ENCODE results near the gene CCNF. TPM values are rescaled to one million over a fixed set of nuclear protein-coding genes. Genes with fewer than 3 reads are reported as not detected.

The CCNF gene
- total and polyA plus RNA-seq, 2 of the 8 experiments (the other 6 are each of a cell fraction or from before 2014, with no cell fraction given), result 15.4 to 54.3 TPM

- peaks cover 0 to 3% (median 0%) of the 10 kb centered on the region in 4 experiments; a peak in 2 of 7 replicates for H3K27me3 ChIP-seq (replicated peaks in 1 of 4; ENCODE audit: control insufficient read depth in 3 of 4, extremely low read depth in 1 of 4, insufficient read depth in 3 of 4, low read length in 3 of 4)
- no peak overlapping the region for H4K5ac ChIP-seq (ENCODE audit: insufficient read length, low read depth, low read length)
- H2BK20ac ChIP-seq (ENCODE audit: low read length), result no peak overlapping the region
- H2BK120ac ChIP-seq (replicated peaks; ENCODE audit: low read depth, low read length), result no peak overlapping the region
- TF ChIP-seq MAX (IDR thresholded peaks at IDR 0.05) (no peak), SRF (IDR thresholded peaks at IDR 0.05; ENCODE audit: low read depth, low read length) (no peak), HDAC2 (IDR thresholded peaks at IDR 0.05; ENCODE audit: borderline replicate concordance in 1 of 2, low read depth in 2 of 2, low read length in 2 of 2) (no peak), TAF1 (IDR thresholded peaks at IDR 0.05; ENCODE audit: low read depth, low read length) (no peak), CBX8 (IDR thresholded peaks at IDR 0.05; ENCODE audit: borderline replicate concordance, low read depth, low read length) (no peak), MAFK (IDR thresholded peaks at IDR 0.05; ENCODE audit: low read depth, low read length) (no peak), RBBP5 (IDR thresholded peaks at IDR 0.05; ENCODE audit: borderline replicate concordance, low read depth, low read length) (no peak), CTBP2 (IDR thresholded peaks at IDR 0.05; ENCODE audit: borderline replicate concordance, insufficient read depth, insufficient read length, low read length) (no peak), SP1 (IDR thresholded peaks at IDR 0.05; ENCODE audit: low read depth, low read length) (no peak), SAP30 (IDR thresholded peaks at IDR 0.05; ENCODE audit: insufficient read depth, insufficient replicate concordance, low read length) (no peak), EZH2 (IDR thresholded peaks at IDR 0.05; ENCODE audit: low read depth, low read length, severe bottlenecking) (no peak), TBP (IDR thresholded peaks at IDR 0.05; ENCODE audit: low read depth, low read length) (no peak)
- H3K9me3 ChIP-seq (ENCODE audit: insufficient read depth in 2 of 2, low read depth in 1 of 2, low read length in 1 of 2), result no peaks in the 10 kb centered on the region
- no peak overlapping the region for H2AFZ ChIP-seq (ENCODE audit: low read length)
- H3K56ac ChIP-seq (replicated peaks; ENCODE audit: insufficient read length, low read depth, low read length), result no peak overlapping the region
- no peaks in the 10 kb centered on the region for H3K79me1 ChIP-seq (ENCODE audit: low read depth, low read length)
- H3K23me2 ChIP-seq (ENCODE audit: low read depth, low read length), result no peaks in the 10 kb centered on the region
- H2AK5ac ChIP-seq (ENCODE audit: low read depth, low read length), result no peak overlapping the region
- no peaks in the 10 kb centered on the region for H3K36me3 ChIP-seq (ENCODE audit: control insufficient read depth in 2 of 4, insufficient read depth in 4 of 4, low read length in 3 of 4)
- WGBS, 2 experiments (ENCODE audit: extremely low coverage in 1 of 2, insufficient coverage in 1 of 2, insufficient read length in 1 of 2, insufficient replicate concordance in 2 of 2, low coverage in 1 of 2, low lambda C conversion rate in 2 of 2, missing lambda C conversion rate in 1 of 2), result 90% methylated on average over 14 of the region's 14 CpGs; no CpG with 5 or more reads in 1 of the 2 experiments
- H4K91ac ChIP-seq (replicated peaks; ENCODE audit: insufficient read length, low read length), result no peak overlapping the region
- DNase-seq (ENCODE audit: low read depth in 1 of 2, low spot score in 2 of 2) (no peak), FAIRE-seq (no peak)
- H3K27ac ChIP-seq (ENCODE audit: low read depth, low read length), result no peak overlapping the region
- CTCF ChIA-PET (ENCODE audit: partially characterized antibody), result interaction anchor here (0.8 kb wide), 1 partner anchor 209 kb away, joined by 3 read pairs; no protein-coding TSS in a partner anchor
- no peak overlapping the region for H4K8ac ChIP-seq (ENCODE audit: extremely low read depth, insufficient read depth, low read length)
- H3K9ac ChIP-seq (replicated peaks in 1 of 4; ENCODE audit: extremely low read depth in 1 of 4, low read depth in 3 of 4, low read length in 3 of 4), result no peak overlapping the region
- peaks cover 0 to 15% (median 9%) of the 10 kb centered on the region in 4 experiments; a peak in 6 of 7 replicates for H3K4me1 ChIP-seq (replicated peaks in 1 of 4; ENCODE audit: control insufficient read depth in 3 of 4, insufficient read depth in 4 of 4, low read length in 3 of 4)
- H2BK5ac ChIP-seq (ENCODE audit: low read depth, low read length), result no peak overlapping the region
- H3K79me2 ChIP-seq (ENCODE audit: control insufficient read depth in 1 of 2, insufficient read depth in 2 of 2, low read length in 2 of 2), result no peaks in the 10 kb centered on the region
- H2BK15ac ChIP-seq (ENCODE audit: low read length), result no peak overlapping the region
- H3K4me2 ChIP-seq (ENCODE audit: insufficient read depth in 1 of 2, low read depth in 2 of 2, low read length in 2 of 2), result no peak overlapping the region
- no peak overlapping the region for H2BK12ac ChIP-seq (ENCODE audit: low read depth, low read length)
- H3K4ac ChIP-seq (replicated peaks; ENCODE audit: insufficient read length, low read depth, low read length), result no peak overlapping the region
- no peak overlapping the region for H3K14ac ChIP-seq (ENCODE audit: insufficient read length)
- no peak overlapping the region for H3K23ac ChIP-seq (ENCODE audit: insufficient read length)
- H4K20me1 ChIP-seq (replicated peaks in 1 of 2; ENCODE audit: control insufficient read depth in 1 of 2, insufficient read depth in 2 of 2, low read length in 2 of 2), result peaks cover 2% of the 10 kb centered on the region in 2 experiments
- H3K18ac ChIP-seq (ENCODE audit: extremely low read depth, low read length), result no peak overlapping the region
- no peak overlapping the region for H3K4me3 ChIP-seq (ENCODE audit: extremely low read depth in 1 of 4, insufficient read depth in 2 of 4, low read depth in 3 of 4, low read length in 4 of 4)
- POLR2A ChIA-PET (ENCODE audit: partially characterized antibody), result no interaction called here
Measured at GRCh38 chr16:2505695-2506094, 76.4 kb downstream of the CCNF start.
